Duodenal mucosa (tissue), 2 donors: Measurements from ENCODE around the gene FADS3.

Experiments used
- H3K27ac ChIP-seq: one replicate; pipeline ENCODE4 v1.7.0; 2013; ENCODE audit warnings: low read depth, low read length
- H3K27me3 ChIP-seq, 2 donors: one replicate each; pipeline ENCODE4 v1.7.0; 2013; ENCODE audit warnings: low read length in 2 of 2, control low read depth in 1 of 2; ENCODE audit not compliant: insufficient read depth in 2 of 2, control insufficient read depth in 1 of 2
- H3K36me3 ChIP-seq, 2 donors: one replicate each; pipeline ENCODE4 v1.7.0; 2013; ENCODE audit warnings: low read length in 2 of 2, control low read depth in 1 of 2; ENCODE audit not compliant: insufficient read depth in 2 of 2, control insufficient read depth in 1 of 2
- H3K4me1 ChIP-seq, 2 donors: one replicate each; pipeline ENCODE4 v1.7.0; 2013; ENCODE audit warnings: low read length in 2 of 2, control low read depth in 1 of 2; ENCODE audit not compliant: insufficient read depth in 2 of 2, control insufficient read depth in 1 of 2
- H3K4me3 ChIP-seq, 2 donors: one replicate each; pipeline ENCODE4 v1.7.0; 2013; ENCODE audit warnings: low read length in 2 of 2, low read depth in 1 of 2
- H3K9ac ChIP-seq, 2 donors: one replicate each; pipeline ENCODE4 v1.7.0; 2013; ENCODE audit warnings: low read length in 2 of 2, low read depth in 1 of 2
- H3K9me3 ChIP-seq, 2 donors: one replicate each; pipeline ENCODE4 v1.7.0; 2013; ENCODE audit warnings: low read length in 2 of 2, control low read depth in 1 of 2; ENCODE audit not compliant: control insufficient read depth in 1 of 2

FADS3 gene

GRCh38 chr11:61830237-61831105 lies 60.9 kb downstream of the FADS3 start:
- Histone ChIP-seq H3K4me1 (peaks cover 32 to 69% of the 10 kb centered on the region in 2 donors), H3K9me3 (no peaks in the 10 kb centered on the region), H3K27ac (no peak overlapping the region), H3K27me3 (peaks cover 0 to 13% of the 10 kb centered on the region in 2 donors), H3K9ac (no peak overlapping the region), H3K4me3 (peak overlapping the region in 1 of 2 donors; percentile 90), H3K36me3 (no peaks in the 10 kb centered on the region)

- Histone ChIP-seq H3K4me3 (peak overlapping the region; percentile 71 to 90), H3K27me3 (peaks cover 0 to 13% of the 10 kb centered on the region in 2 donors), H3K4me1 (peaks cover 27 to 65% of the 10 kb centered on the region in 2 donors), H3K36me3 (no peaks in the 10 kb centered on the region), H3K9me3 (no peaks in the 10 kb centered on the region), H3K9ac (peak overlapping the region in 1 of 2 donors; percentile 84), H3K27ac (no peak overlapping the region)
Observed at GRCh38 chr11:61829806-61830205, 61.5 kb downstream of the FADS3 start.

- H3K27me3 ChIP-seq = peaks cover 0 to 13% of the 10 kb centered on the region in 2 donors
Observed at GRCh38 chr11:61828629-61829407, 62.5 kb downstream of the FADS3 start.

GRCh38 chr11:61828379-61828628 lies 63.0 kb downstream of the FADS3 start:
- Histone ChIP-seq H3K36me3 (no peaks in the 10 kb centered on the region), H3K9ac (peak overlapping the region; percentile 40 to 84), H3K4me3 (peak overlapping the region; percentile 71 to 90), H3K27me3 (peaks cover 0 to 13% of the 10 kb centered on the region in 2 donors), H3K27ac (peak overlapping the region; percentile 71), H3K9me3 (no peaks in the 10 kb centered on the region), H3K4me1 (peaks cover 17 to 51% of the 10 kb centered on the region in 2 donors)

More at GRCh38 chr11:61828629-61829407, 62.5 kb downstream of the FADS3 start:
- no peaks in the 10 kb centered on the region for H3K9me3 ChIP-seq
- no peak overlapping the region for H3K27ac ChIP-seq
- peak overlapping the region; percentile 71 to 90 for H3K4me3 ChIP-seq
- peak overlapping the region; percentile 40 to 84 for H3K9ac ChIP-seq
- no peaks in the 10 kb centered on the region for H3K36me3 ChIP-seq
- peaks cover 18 to 56% of the 10 kb centered on the region in 2 donors for H3K4me1 ChIP-seq

- H3K36me3 ChIP-seq = no peaks in the 10 kb centered on the region
- peak within 1 kb of the TSS; percentile 71 for H3K27ac ChIP-seq
- H3K4me3 ChIP-seq = peak within 1 kb of the TSS; percentile 71 to 90
- H3K27me3 ChIP-seq = peaks cover 0 to 13% of the 10 kb centered on the region in 2 donors
- peaks cover 13 to 48% of the 10 kb centered on the region in 2 donors for H3K4me1 ChIP-seq
- H3K9ac ChIP-seq = peak within 1 kb of the TSS; percentile 40 to 84
- H3K9me3 ChIP-seq = no peaks in the 10 kb centered on the region
Observed at GRCh38 chr11:61827571-61828378, 63.6 kb downstream of the FADS3 start, which contains the start of gene FADS2. Gene FADS2 (plus strand): TSS chr11:61828300. CDS start chr11:61828391, 91 bp downstream.

GRCh38 chr11:61826930-61827570 lies 64.3 kb downstream of the FADS3 start:
- peaks cover 0 to 13% of the 10 kb centered on the region in 2 donors for H3K27me3 ChIP-seq
- no peaks in the 10 kb centered on the region for H3K9me3 ChIP-seq
- peaks cover 7 to 40% of the 10 kb centered on the region in 2 donors for H3K4me1 ChIP-seq
- peak overlapping the region; percentile 71 to 90 for H3K4me3 ChIP-seq
- no peak overlapping the region for H3K27ac ChIP-seq
- no peaks in the 10 kb centered on the region for H3K36me3 ChIP-seq
- peak overlapping the region; percentile 22 to 66 for H3K9ac ChIP-seq
